Fibroblast of upper back skin (primary cell): Measurements from ENCODE around the gene IGSF9.

ENCODE experiments used
- DNase-seq: peaks from one replicate; pipeline ENCODE4 v3.0.0-alpha.2; 2013

Gene IGSF9

GRCh38 chr1:159972443-159973205 lies 27.2 kb upstream of the IGSF9 start:
- no peak for DNase-seq

GRCh38 chr1:159970932-159971342 lies 25.5 kb upstream of the IGSF9 start:
- no peak for DNase-seq

- DNase-seq = no peak
Observed at GRCh38 chr1:159968901-159969300, 23.5 kb upstream of the IGSF9 start.

GRCh38 chr1:159965263-159965662 lies 19.9 kb upstream of the IGSF9 start:
- no peak for DNase-seq

- no peak for DNase-seq
Observed at GRCh38 chr1:159964144-159964543, 18.7 kb upstream of the IGSF9 start.

GRCh38 chr1:159962176-159962575 lies 16.8 kb upstream of the IGSF9 start:
- no peak for DNase-seq

GRCh38 chr1:159961636-159962035 lies 16.2 kb upstream of the IGSF9 start:
- DNase-seq = no peak

- DNase-seq = peak; percentile 95
Observed at GRCh38 chr1:159960721-159961381, 15.4 kb upstream of the IGSF9 start.

GRCh38 chr1:159959451-159959850 lies 14.0 kb upstream of the IGSF9 start:
- DNase-seq = peak; percentile 36

- DNase-seq = no peak
Observed at GRCh38 chr1:159958719-159959380, 13.4 kb upstream of the IGSF9 start.

GRCh38 chr1:159957824-159958268 lies 12.4 kb upstream of the IGSF9 start:
- no peak for DNase-seq

GRCh38 chr1:159955456-159955855 lies 10.0 kb upstream of the IGSF9 start:
- no peak for DNase-seq

GRCh38 chr1:159953536-159954515 lies 8.4 kb upstream of the IGSF9 start, which contains the start of gene SLAMF9:
SLAMF9 (minus strand) TSS chr1:159954237; CDS start chr1:159954137, 100 bp downstream.
- peak; percentile 48 for DNase-seq

- DNase-seq = no peak
Observed at GRCh38 chr1:159952932-159953331, 7.5 kb upstream of the IGSF9 start.

GRCh38 chr1:159951551-159951950 lies 6.1 kb upstream of the IGSF9 start:
- no peak for DNase-seq

- DNase-seq = no peak
Observed at GRCh38 chr1:159951016-159951415, 5.6 kb upstream of the IGSF9 start.

- no peak for DNase-seq
Observed at GRCh38 chr1:159949981-159950381, 4.6 kb upstream of the IGSF9 start.

GRCh38 chr1:159949123-159949522 lies 3.7 kb upstream of the IGSF9 start:
- DNase-seq = no peak

- DNase-seq = no peak
Observed at GRCh38 chr1:159947942-159948341, 2.5 kb upstream of the IGSF9 start.

GRCh38 chr1:159946242-159947187 lies 1.1 kb upstream of the IGSF9 start:
- no peak for DNase-seq
